ENCODE data around the gene CPNE4.

The CPNE4 gene

GRCh38 chr3:131568460-131568859 is 466.4 kb downstream of the CPNE4 start:
- DNase-seq: no peak

GRCh38 chr3:131564812-131565211 is 470.0 kb downstream of the CPNE4 start:
- no peak for DNase-seq

GRCh38 chr3:131561511-131561910 is 473.3 kb downstream of the CPNE4 start:
- no peak for DNase-seq

- no peak for DNase-seq
Observed at GRCh38 chr3:131560795-131561194, 474.0 kb downstream of the CPNE4 start.

- DNase-seq: no peak
Observed at GRCh38 chr3:131555456-131555855, 479.4 kb downstream of the CPNE4 start.

GRCh38 chr3:131553495-131554247 is 481.1 kb downstream of the CPNE4 start:
- DNase-seq: no peak

- DNase-seq: no peak
Observed at GRCh38 chr3:131551761-131552160, 483.1 kb downstream of the CPNE4 start.

GRCh38 chr3:131550562-131551465 is 484.0 kb downstream of the CPNE4 start:
- DNase-seq: no peak

GRCh38 chr3:131549340-131549739 is 485.5 kb downstream of the CPNE4 start:
- DNase-seq: no peak

- no peak for DNase-seq
Observed at GRCh38 chr3:131547585-131547984, 487.2 kb downstream of the CPNE4 start.

- no peak for DNase-seq
Observed at GRCh38 chr3:131546441-131546840, 488.4 kb downstream of the CPNE4 start.

- DNase-seq: no peak
Observed at GRCh38 chr3:131544557-131544956, 490.3 kb downstream of the CPNE4 start.

- DNase-seq: no peak
Observed at GRCh38 chr3:131543714-131544113, 491.1 kb downstream of the CPNE4 start.

GRCh38 chr3:131541288-131541687 is 493.5 kb downstream of the CPNE4 start:
- DNase-seq: no peak

- DNase-seq: no peak
Observed at GRCh38 chr3:131540821-131541220, 494.0 kb downstream of the CPNE4 start.

- DNase-seq: no peak
Observed at GRCh38 chr3:131540143-131540542, 494.7 kb downstream of the CPNE4 start.

GRCh38 chr3:131538968-131539367 is 495.8 kb downstream of the CPNE4 start:
- no peak for DNase-seq

GRCh38 chr3:131537531-131537930 is 497.3 kb downstream of the CPNE4 start:
- DNase-seq: no peak

- DNase-seq: no peak
Observed at GRCh38 chr3:131535596-131535995, 499.2 kb downstream of the CPNE4 start.

GRCh38 chr3:131535131-131535530 is 499.7 kb downstream of the CPNE4 start:
- no peak for DNase-seq

GRCh38 chr3:131532645-131533044 is 502.2 kb downstream of the CPNE4 start:
- DNase-seq: no peak

GRCh38 chr3:131530843-131531242 is 504.0 kb downstream of the CPNE4 start:
- no peak for DNase-seq

GRCh38 chr3:131530388-131530787 is 504.4 kb downstream of the CPNE4 start:
- no peak for DNase-seq

GRCh38 chr3:131526801-131527347 is 507.9 kb downstream of the CPNE4 start:
- DNase-seq: no peak
